AG04450 (cell line): ENCODE results near the gene ATP10D. TPM values are rescaled to one million over a fixed set of nuclear protein-coding genes. Genes with fewer than 3 reads are reported as not detected.

Experiments used
- CTCF ChIA-PET: fragments of 300-600, 350-600 bp; formaldehyde crosslinking; extraction: SDS; loops from one replicate; lab custom pipeline; 2022; ENCODE audit warnings: antibody characterized with exemption, inconsistent platforms; lab: Charles Lee
- POLR2A ChIA-PET: fragments of 350-600 bp; formaldehyde crosslinking; extraction: SDS; loops from one replicate; lab custom pipeline; 2021; ENCODE audit warnings: antibody characterized with exemption, inconsistent platforms; lab: Yijun Ruan, JAX
- DNase-seq: peaks from one replicate; pipeline ENCODE4 v3.0.0-alpha.2; 2011; ENCODE audit warnings: low read depth, low spot score
- H3K27ac ChIP-seq: one replicate; pipeline ENCODE4 v1.5.1; 2012; ENCODE audit warnings: low read depth, low read length, control low read depth
- H3K27me3 ChIP-seq: one replicate; pipeline ENCODE4 v1.6.0; 2012; ENCODE audit warnings: low read length; ENCODE audit not compliant: control insufficient read depth, insufficient read depth
- H3K4me3 ChIP-seq: 2 replicates; pipeline ENCODE4 v1.5.1; 2011; ENCODE audit warnings: mild to moderate bottlenecking, low read depth, low read length, control low read depth
- H3K9me3 ChIP-seq: 2 replicates; pipeline ENCODE4 v1.5.1; 2012; ENCODE audit warnings: low read length; ENCODE audit not compliant: control insufficient read depth, insufficient read depth
- polyA plus RNA-seq: library from polyadenylated mRNA; depleted of rRNA; stranded (reverse); fragments of >200 nt; gene quantifications from 2 replicates; pipeline ENCODE4 v1.2.3, GENCODE V29; 2011
- TF ChIP-seq, protein P1 (sequence below): IDR thresholded peaks from 2 replicates; pipeline ENCODE4 v1.5.1; 2011; ENCODE audit warnings: low read depth, low read length, control low read depth, inconsistent platforms

Gene ATP10D
- polyA plus RNA-seq, 1 experiment, result 48.2 TPM

DNA sequence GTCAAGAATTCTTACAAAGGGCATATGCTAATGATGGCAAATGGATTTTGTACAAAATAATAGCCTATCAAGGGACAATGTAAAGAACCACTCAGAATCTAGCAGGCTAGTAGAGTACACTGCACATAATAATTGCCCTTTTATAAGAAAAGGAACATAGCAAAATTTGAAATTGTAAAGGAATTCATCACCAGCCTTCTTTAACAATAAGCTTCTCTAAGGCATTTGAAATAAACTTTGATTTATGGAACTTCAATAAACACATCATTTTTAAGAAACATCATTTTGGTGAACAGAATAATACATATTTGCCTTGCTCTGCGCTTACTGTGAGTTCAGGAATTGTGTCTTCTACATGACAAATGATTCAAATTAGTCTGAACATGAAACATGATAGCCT, 9.7 kb upstream of the ATP10D start:
- ChIA-PET POLR2A (no interaction called here), CTCF (interaction anchor here (1.0 kb wide), 1 partner anchor 12 kb away, joined by 3 read pairs; the partner anchor contains the start of gene COMMD8)
- H3K4me3 ChIP-seq, result no peak overlapping the region
- H3K9me3 ChIP-seq, result no peaks in the 10 kb centered on the region
- H3K27ac ChIP-seq, result no peak overlapping the region
- TF ChIP-seq, protein P1, sequence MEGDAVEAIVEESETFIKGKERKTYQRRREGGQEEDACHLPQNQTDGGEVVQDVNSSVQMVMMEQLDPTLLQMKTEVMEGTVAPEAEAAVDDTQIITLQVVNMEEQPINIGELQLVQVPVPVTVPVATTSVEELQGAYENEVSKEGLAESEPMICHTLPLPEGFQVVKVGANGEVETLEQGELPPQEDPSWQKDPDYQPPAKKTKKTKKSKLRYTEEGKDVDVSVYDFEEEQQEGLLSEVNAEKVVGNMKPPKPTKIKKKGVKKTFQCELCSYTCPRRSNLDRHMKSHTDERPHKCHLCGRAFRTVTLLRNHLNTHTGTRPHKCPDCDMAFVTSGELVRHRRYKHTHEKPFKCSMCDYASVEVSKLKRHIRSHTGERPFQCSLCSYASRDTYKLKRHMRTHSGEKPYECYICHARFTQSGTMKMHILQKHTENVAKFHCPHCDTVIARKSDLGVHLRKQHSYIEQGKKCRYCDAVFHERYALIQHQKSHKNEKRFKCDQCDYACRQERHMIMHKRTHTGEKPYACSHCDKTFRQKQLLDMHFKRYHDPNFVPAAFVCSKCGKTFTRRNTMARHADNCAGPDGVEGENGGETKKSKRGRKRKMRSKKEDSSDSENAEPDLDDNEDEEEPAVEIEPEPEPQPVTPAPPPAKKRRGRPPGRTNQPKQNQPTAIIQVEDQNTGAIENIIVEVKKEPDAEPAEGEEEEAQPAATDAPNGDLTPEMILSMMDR, result no peak
- no peak for DNase-seq
- H3K27me3 ChIP-seq, result no peaks in the 10 kb centered on the region

DNA sequence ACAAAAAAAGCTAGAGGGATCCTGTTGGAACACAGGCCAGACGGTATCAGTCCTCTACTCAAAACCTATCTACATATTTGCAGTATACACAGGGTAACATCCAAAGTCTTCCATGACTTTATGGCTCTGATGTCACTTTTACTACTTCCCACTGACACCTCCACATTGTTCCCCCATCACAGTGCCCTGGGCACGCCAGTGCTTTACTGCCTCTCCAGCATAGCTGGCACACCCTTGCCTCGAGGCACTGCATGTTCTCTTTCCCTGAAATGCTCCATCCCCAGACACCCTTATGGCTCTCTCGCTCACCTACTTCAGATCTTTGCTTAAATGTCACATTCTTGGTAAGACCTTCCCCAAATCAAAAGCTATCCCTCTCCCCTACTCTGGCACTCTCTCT, 6.3 kb upstream of the ATP10D start:
- Histone ChIP-seq H3K27me3 (no peaks in the 10 kb centered on the region), H3K9me3 (no peaks in the 10 kb centered on the region), H3K4me3 (no peak overlapping the region), H3K27ac (no peak overlapping the region)
- DNase-seq, result no peak
- ChIA-PET POLR2A (no interaction called here), CTCF (interaction anchor here (1.2 kb wide), 1 partner anchor 16 kb away, joined by 5 read pairs; the partner anchor contains the start of gene COMMD8)
- TF ChIP-seq, protein P1, result no peak

GRCh38 chr4:47482326-47482725, 2.7 kb upstream of the ATP10D start:
- ChIA-PET POLR2A (no interaction called here), CTCF (no interaction called here)
- Histone ChIP-seq H3K4me3 (no peak overlapping the region), H3K27me3 (no peaks in the 10 kb centered on the region), H3K9me3 (no peaks in the 10 kb centered on the region), H3K27ac (no peak overlapping the region)
- TF ChIP-seq, protein P1, result no peak
- DNase-seq, result no peak

DNA sequence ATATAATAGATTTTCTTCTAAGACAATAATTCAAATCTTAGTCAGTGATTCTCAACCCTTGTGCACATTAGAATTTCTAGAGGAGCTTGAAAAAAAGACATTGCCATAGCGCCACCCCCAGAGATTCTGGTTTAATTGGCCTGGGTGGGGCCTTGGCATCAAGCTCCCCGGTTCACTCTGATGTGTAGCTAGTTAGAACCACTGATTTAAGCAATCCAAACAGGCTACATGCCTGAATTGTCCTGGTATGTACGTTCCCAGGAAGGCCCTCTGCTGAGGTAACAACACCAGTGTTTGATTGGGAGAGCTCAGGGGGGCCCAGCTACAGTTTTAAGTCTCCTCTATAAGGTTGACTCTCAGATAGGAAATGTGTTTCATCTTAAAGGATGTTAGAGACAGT, 1.3 kb upstream of the ATP10D start:
- Histone ChIP-seq H3K27ac (no peak overlapping the region), H3K9me3 (no peaks in the 10 kb centered on the region), H3K27me3 (no peaks in the 10 kb centered on the region), H3K4me3 (no peak overlapping the region)
- TF ChIP-seq, protein P1, result no peak
- CTCF ChIA-PET, result interaction anchor here (0.7 to 1.1 kb wide), 6 partner anchors 11 to 376 kb away, joined by 3 read pairs; no protein-coding TSS in a partner anchor
- POLR2A ChIA-PET, result no interaction called here
- no peak for DNase-seq

DNA sequence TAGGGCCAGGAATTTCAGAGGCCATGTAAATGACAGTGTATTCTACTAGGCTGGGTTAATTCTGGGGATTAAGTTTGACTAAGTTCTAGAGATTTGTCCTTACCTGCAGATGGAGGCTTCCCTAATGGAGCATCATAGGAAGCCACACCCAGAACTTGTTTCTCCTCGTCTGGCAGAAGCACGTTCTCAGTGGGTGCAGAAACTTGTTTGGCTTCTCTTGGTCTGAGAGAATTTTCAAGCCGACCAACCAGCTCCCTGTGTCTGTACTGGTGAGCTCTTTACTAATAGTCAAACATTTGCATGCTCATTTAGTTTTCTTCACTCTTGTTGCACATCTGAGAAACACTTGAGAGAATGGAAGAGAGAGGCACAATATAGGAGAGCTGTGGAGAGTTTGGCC, 907 bp upstream of the ATP10D start:
- ChIA-PET CTCF (interaction anchor here (0.7 to 1.1 kb wide), 4 partner anchors 12 to 377 kb away, joined by 3 read pairs; no protein-coding TSS in a partner anchor), POLR2A (interaction anchor here (1.1 kb wide), 1 partner anchor 27 kb away, joined by 3 read pairs; no protein-coding TSS in a partner anchor)
- TF ChIP-seq, protein P1, result no peak
- DNase-seq, result no peak
- no peaks in the 10 kb centered on the region for H3K9me3 ChIP-seq
- H3K27me3 ChIP-seq, result no peaks in the 10 kb centered on the region
- no peak overlapping the region for H3K4me3 ChIP-seq
- H3K27ac ChIP-seq, result no peak overlapping the region
